GM12801 (cell line): ENCODE results near the gene CHTF8.

Experiments
- CTCF ChIP-seq: IDR thresholded peaks from one replicate; pipeline ENCODE4 v1.5.1; 2011; ENCODE audit warnings: control low read depth; ENCODE audit not compliant: insufficient read length; ENCODE audit errors: extremely low read depth

CHTF8 gene

GRCh38 chr16:69108064-69108904 lies 24.1 kb downstream of the CHTF8 start:
- TF ChIP-seq CTCF: no peak

- TF ChIP-seq CTCF: no peak
These were observed 24.9 kb downstream of the CHTF8 start for GRCh38 chr16:69107316-69107962.

GRCh38 chr16:69106491-69107315 lies 25.7 kb downstream of the CHTF8 start:
- TF ChIP-seq CTCF: no peak

GRCh38 chr16:69105501-69106361 lies 26.7 kb downstream of the CHTF8 start, which contains the start of gene HAS3:
TSS of gene HAS3 (plus strand) at chr16:69105653. CDS start at chr16:69109396, 3,743 bp downstream.
- no peak for TF ChIP-seq CTCF

- no peak for TF ChIP-seq CTCF
These were observed 32.2 kb downstream of the CHTF8 start for GRCh38 chr16:69100071-69100691.

GRCh38 chr16:69095193-69095592 lies 37.2 kb downstream of the CHTF8 start:
- TF ChIP-seq CTCF: no peak
